GM08714 (cell line): ENCODE measurements around the gene NTRK1.

Experiments
- H3K4me3 ChIP-seq: fragments of 200-500 bp; sonication (Bioruptor generic); 2 replicates; pipeline ENCODE4 v1.5.1; 2014; ENCODE audit warnings: mild to moderate bottlenecking, low read length, inconsistent platforms
- ZNF274 ChIP-seq: IDR thresholded peaks from 2 replicates; pipeline ENCODE4 v1.6.1; 2012; ENCODE audit warnings: mild to moderate bottlenecking, low read depth, low read length

The NTRK1 gene

GRCh38 chr1:156828400-156829124 is 32.1 kb upstream of the NTRK1 start:
- no peak for TF ChIP-seq ZNF274
- no peak overlapping the region for H3K4me3 ChIP-seq

DNA sequence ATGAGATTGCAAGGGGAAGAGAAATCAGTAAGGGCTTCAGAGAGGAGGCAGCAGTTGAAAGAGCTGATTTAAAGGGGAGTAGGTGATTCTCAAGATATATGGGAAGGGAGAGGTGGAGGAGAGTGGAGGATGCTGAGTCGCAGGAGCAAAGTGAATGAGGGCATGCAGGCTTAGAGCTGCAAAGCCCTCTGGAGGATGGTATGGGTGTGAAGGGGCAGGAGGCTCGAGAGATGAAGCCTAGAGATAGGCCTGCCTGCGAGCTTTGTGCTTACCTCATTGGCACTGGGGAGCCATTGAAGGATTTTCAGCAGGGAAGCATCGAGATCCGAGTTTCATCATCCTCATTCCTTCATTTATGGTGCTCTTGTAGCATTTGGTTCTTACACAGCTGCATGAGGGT is 28.2 kb upstream of the NTRK1 start:
- no peak for TF ChIP-seq ZNF274

GRCh38 chr1:156833603-156834002 is 27.1 kb upstream of the NTRK1 start:
- H3K4me3 ChIP-seq = no peak overlapping the region
- TF ChIP-seq ZNF274 = no peak

More for the DNA sequence above, 28.2 kb upstream of the NTRK1 start:
- H3K4me3 ChIP-seq = no peak overlapping the region

- TF ChIP-seq ZNF274 = no peak
- no peak overlapping the region for H3K4me3 ChIP-seq
Observed at GRCh38 chr1:156834322-156834721, 26.3 kb upstream of the NTRK1 start.

DNA sequence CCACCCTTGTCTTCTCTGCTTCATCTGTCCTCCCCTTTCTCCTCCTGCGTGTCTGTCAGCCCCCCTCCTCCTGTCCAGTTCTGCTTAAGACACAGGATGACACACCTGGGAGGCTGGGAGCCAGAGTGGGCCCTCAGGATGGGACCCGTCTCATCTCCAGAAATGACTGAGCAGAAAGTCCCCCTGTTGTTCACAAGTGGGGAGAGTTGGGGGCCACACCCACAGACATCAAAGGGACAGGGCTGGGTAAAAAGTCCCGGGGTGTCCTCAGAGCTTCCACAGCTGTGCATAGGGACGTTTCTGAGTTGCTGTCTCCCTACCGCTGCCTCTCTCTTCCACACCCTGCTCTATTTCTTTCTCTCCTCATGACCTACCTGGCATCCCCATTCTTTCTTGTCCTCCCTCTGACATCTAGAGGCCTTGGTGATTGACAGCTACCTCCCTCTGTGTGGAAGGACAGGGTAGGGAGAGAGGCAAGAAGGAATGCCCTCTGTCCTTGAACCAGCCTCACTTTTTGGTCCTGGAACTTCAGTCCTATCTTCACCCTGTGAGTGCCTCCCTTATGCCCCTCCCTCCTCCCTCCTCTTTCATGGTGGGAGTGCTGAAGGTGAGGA is 24.5 kb upstream of the NTRK1 start:
- TF ChIP-seq ZNF274 = no peak
- H3K4me3 ChIP-seq = no peak overlapping the region

DNA sequence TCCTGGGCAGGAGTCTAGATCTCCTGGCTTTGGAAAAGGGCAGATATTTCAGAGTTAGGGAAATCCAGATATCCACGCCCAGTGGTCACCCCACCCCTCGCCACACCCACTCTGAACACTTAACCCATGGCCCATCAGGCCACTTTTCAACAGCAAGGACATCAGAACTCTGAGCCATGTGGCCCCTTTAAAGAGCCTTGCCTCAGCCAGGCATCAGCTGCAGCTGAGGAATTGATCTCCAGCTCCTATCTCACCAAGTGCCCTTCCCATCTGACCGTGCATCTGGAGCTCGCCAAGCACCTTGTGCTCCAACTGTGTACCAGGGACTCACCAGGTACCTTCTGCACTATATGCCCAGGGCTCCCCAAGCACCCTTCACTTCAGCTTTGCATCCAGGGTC is 23.8 kb upstream of the NTRK1 start:
- no peak for TF ChIP-seq ZNF274
- H3K4me3 ChIP-seq = no peak overlapping the region

DNA sequence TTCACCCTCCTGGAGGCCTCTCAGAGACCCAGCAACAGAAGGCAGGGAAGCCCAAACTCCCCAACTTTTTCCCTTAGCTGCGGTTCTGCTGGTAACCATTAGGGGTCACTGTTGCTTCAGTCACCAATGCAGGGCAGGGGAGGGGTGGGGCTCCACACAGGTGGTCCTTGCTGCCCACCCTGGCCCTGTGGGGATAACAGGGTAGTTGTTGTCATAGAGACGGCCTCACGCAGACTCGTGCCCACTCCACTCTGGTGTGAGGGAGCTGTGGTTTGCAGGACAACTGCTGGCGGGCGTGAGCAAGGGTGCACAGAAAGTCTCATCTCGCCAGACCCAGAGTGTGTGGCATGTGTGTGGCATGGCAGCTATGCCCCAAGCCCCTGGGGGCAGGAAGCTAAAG is 21.7 kb upstream of the NTRK1 start:
- H3K4me3 ChIP-seq = no peak overlapping the region
- TF ChIP-seq ZNF274 = no peak

GRCh38 chr1:156839426-156840109 is 21.1 kb upstream of the NTRK1 start:
- H3K4me3 ChIP-seq = no peak overlapping the region
- no peak for TF ChIP-seq ZNF274

DNA sequence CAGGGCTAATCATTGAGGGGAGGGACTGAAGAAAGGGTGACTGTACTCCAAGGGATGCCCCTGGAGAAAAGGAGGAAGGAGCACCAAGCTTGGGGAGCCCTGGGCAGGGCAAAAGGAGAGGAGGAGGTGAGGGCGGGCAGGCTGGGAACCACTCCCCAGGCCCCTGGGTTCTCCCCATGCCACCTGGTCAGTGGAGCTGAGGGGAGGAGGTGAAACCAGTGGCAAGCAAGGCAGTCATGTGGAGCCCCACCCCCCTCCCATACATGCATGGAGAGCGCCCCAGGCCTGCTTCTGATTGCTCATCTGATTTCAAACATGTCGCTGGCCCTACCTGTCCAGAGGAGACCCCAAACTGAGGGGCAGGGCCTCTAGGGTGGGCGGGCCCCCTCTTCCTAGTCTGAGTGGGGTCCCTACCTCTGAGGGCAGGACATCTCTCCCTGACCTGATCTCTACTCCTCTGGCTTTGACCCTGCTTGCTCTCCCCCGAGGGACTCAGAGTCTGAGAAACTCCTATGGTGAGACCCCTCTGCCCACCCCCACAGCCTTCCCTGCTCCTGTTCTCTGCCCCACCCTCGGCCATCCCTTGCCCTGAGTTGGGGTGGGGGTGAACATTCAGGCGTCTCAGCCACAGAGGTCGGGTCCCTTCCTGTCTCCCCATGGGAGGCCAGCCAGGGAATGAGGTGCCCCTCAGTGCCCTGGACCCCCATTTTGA is 20.3 kb upstream of the NTRK1 start:
- H3K4me3 ChIP-seq = no peak overlapping the region
- no peak for TF ChIP-seq ZNF274

DNA sequence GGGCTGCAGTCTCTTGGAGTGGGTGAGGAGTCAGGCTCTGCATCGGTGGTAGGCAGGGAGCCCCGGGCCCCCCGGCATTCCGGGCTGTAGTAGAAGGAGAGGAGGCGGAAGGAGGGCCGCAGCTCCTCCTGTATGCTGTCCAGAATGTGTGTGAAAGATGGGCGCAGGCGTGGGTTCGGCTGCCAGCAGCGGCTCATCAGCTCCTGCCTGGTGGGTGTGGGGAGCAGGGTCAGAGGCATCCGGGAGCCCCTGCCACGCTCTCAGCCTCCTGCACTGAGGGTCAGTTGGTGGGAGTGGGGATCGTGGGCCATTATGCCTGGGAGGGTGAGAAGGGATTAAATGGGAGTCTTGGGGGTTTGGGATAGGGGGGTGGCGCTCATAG is 19.8 kb upstream of the NTRK1 start:
- no peak overlapping the region for H3K4me3 ChIP-seq
- TF ChIP-seq ZNF274 = no peak

- no peak overlapping the region for H3K4me3 ChIP-seq
- TF ChIP-seq ZNF274 = no peak
Observed at GRCh38 chr1:156841295-156841855, 19.3 kb upstream of the NTRK1 start.

DNA sequence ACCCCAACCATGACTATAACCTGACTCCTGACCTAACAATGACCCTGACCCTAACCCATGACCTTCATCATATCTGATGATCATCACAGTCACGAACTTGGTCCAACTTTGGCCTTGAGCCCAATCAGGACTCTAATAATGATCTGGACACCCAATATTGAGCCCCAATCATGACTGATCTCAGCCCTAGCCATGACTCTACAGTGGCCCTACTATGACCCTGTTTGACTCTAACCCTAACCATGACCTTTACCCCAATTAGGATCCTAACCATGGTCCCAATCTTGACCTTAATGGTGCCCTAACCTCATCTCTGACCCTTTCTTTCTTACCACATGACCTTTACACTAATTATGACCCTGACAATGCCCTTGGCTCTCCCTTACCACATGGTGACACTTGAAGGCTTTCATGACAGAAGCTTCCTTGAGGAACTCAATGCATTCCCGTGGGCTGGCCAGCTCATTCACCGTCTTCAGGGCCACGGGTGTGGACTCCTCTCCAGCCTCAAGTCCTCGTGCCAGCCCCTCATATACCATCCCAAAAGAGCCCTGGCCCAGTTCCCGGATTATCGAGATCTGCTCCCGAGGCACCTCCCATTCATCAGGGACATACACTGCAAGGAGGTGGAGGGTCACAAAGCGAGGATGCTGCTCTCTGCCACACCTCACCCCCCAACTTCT is 17.9 kb upstream of the NTRK1 start:
- TF ChIP-seq ZNF274 = no peak
- no peak overlapping the region for H3K4me3 ChIP-seq

- no peak for TF ChIP-seq ZNF274
- no peak overlapping the region for H3K4me3 ChIP-seq
Observed at GRCh38 chr1:156844102-156844501, 16.6 kb upstream of the NTRK1 start.

DNA sequence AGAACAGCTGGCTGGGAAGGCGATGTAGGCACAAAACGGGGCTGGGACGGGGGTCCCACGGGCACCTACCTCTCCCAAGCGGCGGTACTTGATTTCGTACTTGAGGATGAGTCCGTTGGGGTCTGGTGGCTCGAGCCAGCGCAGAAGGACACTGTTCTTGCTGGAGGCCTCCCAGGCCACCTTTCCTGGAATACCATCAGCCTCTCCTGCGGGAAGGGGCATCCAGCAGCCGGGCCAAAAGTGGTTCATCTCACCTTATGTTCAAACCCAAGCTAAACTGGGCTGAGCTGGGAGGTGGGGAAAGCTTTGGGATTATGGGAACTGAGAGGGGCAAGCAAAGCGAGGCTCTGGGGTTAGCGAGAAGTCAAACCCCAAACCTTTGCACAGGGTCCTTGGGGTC is 16.0 kb upstream of the NTRK1 start:
- TF ChIP-seq ZNF274 = no peak
- no peak overlapping the region for H3K4me3 ChIP-seq
